Esophagus muscularis mucosa (tissue), 4 donors: ENCODE measurements around the gene TSPAN11. TPM values are rescaled to one million over a fixed set of nuclear protein-coding genes. Genes with fewer than 3 reads are reported as not detected.

ENCODE experiments used
- DNase-seq: peaks from one replicate; pipeline ENCODE4 v3.0.0-alpha.2; 2017; ENCODE audit errors: extremely low spot score
- H3K27ac ChIP-seq, 4 donors: fragments of 200-600 bp; sonication (generic); replicated peaks in 1 of 4; 1 replicate in 3 of 4; 2 replicates in 1 of 4; pipeline ENCODE4 v1.5.1; 2016 to 2019; ENCODE audit warnings: mild to moderate bottlenecking in 1 of 4
- H3K27me3 ChIP-seq, 4 donors: fragments of 200-600 bp; sonication (generic); one replicate each; pipeline versions ENCODE4 v1.5.1 to v1.6.0; 2016 to 2019
- H3K36me3 ChIP-seq, 4 donors: fragments of 200-600 bp; sonication (generic); one replicate each; pipeline ENCODE4 v1.5.1; 2016 to 2019
- H3K4me1 ChIP-seq, 4 donors: fragments of 200-600 bp; sonication (generic); one replicate each; pipeline ENCODE4 v1.5.1; 2016 to 2019
- H3K4me3 ChIP-seq, 4 donors: fragments of 200-600 bp; sonication (generic); 1 replicate in 2 of 4; 2 replicates in 2 of 4; pipeline ENCODE4 v1.5.1; 2016 to 2019; ENCODE audit warnings: mild to moderate bottlenecking in 4 of 4, moderate library complexity in 1 of 4
- H3K9me3 ChIP-seq, 4 donors: fragments of 200-600 bp; sonication (generic); 1 replicate in 3 of 4; 2 replicates in 1 of 4; pipeline ENCODE4 v1.5.1; 2016 to 2019
- EP300 ChIP-seq: sonication (generic); formaldehyde crosslinking; IDR thresholded peaks from one replicate; pipeline ENCODE4 v1.6.1; 2017; ENCODE audit warnings: antibody characterized with exemption
- POLR2A ChIP-seq: fragments of 450-650 bp; IDR thresholded peaks from one replicate; pipeline ENCODE4 v1.6.1; 2017; ENCODE audit warnings: antibody characterized with exemption, moderate library complexity, mild to moderate bottlenecking, low read depth
- POLR2AphosphoS5 ChIP-seq, 2 donors: sonication (generic); formaldehyde crosslinking; IDR thresholded peaks; one replicate each; pipeline ENCODE4 v1.6.1; 2017; ENCODE audit warnings: antibody characterized with exemption in 2 of 2
- WGBS: methylation state at CpG from one replicate; pipeline ENCODE4 v1.1.5; 2018; 5-methylcytosine and 5-hydroxymethylcytosine counted together
- intact Hi-C: fragments of 100-400 bp; cut with DNase I; formaldehyde crosslinking; loops from one replicate; pipeline ENCODE4 v1.15.1; 2023
- total RNA-seq, 4 donors: library from RNA; depleted of rRNA; stranded (reverse); fragments of >200 nt; gene quantifications; one replicate each; pipeline versions ENCODE4 v1.1.0 to v1.2.1, GENCODE V29; 2016
- TF ChIP-seq, protein P1 (sequence below), 3 experiments: fragments of 200-600 bp in 2 of 3; fragments of 450-650 bp in 1 of 3; sonication (generic) in 2 of 3; IDR thresholded peaks; one replicate each; pipeline ENCODE4 v1.5.1; 2017 to 2019; ENCODE audit warnings: antibody characterized with exemption in 3 of 3, mild to moderate bottlenecking in 2 of 3, moderate library complexity in 1 of 3

The TSPAN11 gene
- total RNA-seq, 4 donors from 2014 or later = 5.8 to 20.9 (median 12.7) TPM

DNA sequence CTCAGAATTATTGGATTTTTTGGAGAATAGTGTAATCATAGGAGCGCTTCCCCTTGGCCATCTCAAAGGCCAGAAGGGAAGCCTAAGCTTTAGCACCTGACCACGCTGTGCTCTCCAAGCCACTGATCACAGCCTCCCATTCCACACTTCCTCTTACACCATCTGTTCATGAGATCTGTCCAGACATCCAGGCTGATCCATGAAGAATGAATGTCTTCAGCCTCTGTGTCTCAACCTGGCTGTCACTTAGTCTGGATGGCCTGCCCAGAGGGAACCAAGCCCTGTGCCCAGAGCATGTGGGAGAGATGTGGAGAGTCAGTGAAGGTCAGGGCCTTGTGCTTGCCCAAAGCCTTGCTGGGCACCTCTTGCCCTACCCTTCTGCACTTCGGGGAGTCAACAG is 40.5 kb downstream of the TSPAN11 start:
- no peaks in the 10 kb centered on the region for H3K36me3 ChIP-seq
- no peak overlapping the region for H3K4me3 ChIP-seq
- no peak overlapping the region for H3K27ac ChIP-seq
- H3K4me1 ChIP-seq = peaks cover 12 to 14% (median 13%) of the 10 kb centered on the region in 4 donors
- intact Hi-C loops = no loop called here
- peaks cover 0 to 19% (median 0%) of the 10 kb centered on the region in 4 donors for H3K27me3 ChIP-seq
- H3K9me3 ChIP-seq = no peaks in the 10 kb centered on the region
- WGBS = 96% methylated on average over 2 of the region's 3 CpGs
- no peak for DNase-seq
- TF ChIP-seq, protein P1, sequence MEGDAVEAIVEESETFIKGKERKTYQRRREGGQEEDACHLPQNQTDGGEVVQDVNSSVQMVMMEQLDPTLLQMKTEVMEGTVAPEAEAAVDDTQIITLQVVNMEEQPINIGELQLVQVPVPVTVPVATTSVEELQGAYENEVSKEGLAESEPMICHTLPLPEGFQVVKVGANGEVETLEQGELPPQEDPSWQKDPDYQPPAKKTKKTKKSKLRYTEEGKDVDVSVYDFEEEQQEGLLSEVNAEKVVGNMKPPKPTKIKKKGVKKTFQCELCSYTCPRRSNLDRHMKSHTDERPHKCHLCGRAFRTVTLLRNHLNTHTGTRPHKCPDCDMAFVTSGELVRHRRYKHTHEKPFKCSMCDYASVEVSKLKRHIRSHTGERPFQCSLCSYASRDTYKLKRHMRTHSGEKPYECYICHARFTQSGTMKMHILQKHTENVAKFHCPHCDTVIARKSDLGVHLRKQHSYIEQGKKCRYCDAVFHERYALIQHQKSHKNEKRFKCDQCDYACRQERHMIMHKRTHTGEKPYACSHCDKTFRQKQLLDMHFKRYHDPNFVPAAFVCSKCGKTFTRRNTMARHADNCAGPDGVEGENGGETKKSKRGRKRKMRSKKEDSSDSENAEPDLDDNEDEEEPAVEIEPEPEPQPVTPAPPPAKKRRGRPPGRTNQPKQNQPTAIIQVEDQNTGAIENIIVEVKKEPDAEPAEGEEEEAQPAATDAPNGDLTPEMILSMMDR (IDR thresholded peaks at IDR 0.05) = no peak
- TF ChIP-seq EP300 (no peak), POLR2AphosphoS5 (IDR thresholded peaks at IDR 0.05) (no peak), POLR2A (no peak)

DNA sequence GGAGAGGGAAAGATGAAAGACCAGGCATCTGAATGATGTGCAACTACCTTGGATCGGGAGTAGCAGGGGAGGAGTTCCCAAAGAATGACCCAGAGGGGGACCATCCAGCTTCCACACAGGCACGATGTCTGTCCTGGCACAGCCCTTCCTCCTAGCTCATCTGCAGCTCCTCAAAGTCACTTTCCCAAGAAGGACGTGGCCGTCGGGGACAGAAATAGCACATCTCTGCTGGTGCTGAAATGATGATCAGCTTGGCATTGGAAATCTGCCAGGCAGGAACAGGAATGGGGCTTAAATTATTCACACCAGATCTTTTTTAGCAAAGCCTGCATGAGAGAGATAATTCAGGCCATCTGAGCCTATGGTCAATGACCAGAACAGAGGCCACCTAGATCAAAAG is 41.7 kb downstream of the TSPAN11 start:
- no peak overlapping the region for H3K27ac ChIP-seq
- no peak overlapping the region for H3K4me3 ChIP-seq
- no peak for TF ChIP-seq POLR2A
- no peak for TF ChIP-seq POLR2AphosphoS5 (IDR thresholded peaks at IDR 0.05)
- no peak for TF ChIP-seq EP300
- TF ChIP-seq, protein P1 (IDR thresholded peaks at IDR 0.05) = no peak
- H3K9me3 ChIP-seq = no peaks in the 10 kb centered on the region
- WGBS = 69% methylated on average over 5 of the region's 5 CpGs
- intact Hi-C loops = no loop called here
- no peak for DNase-seq
- H3K4me1 ChIP-seq = peaks cover 12 to 14% (median 13%) of the 10 kb centered on the region in 4 donors
- H3K36me3 ChIP-seq = no peaks in the 10 kb centered on the region
- peaks cover 0 to 21% (median 0%) of the 10 kb centered on the region in 4 donors for H3K27me3 ChIP-seq

DNA sequence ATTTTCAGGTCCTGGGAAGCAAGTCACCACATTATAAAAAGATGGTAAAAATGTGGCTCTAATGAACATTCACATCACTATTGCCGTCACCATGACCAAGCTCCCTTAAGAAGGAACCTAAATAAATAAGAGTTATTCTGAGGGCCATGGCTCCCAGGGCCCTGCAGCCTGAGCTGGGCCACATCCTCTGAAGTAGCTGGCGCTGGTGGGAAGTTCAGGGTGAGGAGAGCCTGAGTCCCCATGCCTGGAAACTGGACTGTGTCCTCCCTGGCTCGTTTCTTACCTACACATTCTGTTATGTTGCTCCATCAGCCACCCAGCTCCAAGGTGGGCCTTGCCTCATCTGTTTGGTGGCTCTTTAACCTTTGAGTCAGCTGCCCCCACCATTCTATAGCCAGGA is 42.5 kb downstream of the TSPAN11 start:
- no peaks in the 10 kb centered on the region for H3K9me3 ChIP-seq
- peaks cover 12 to 14% (median 13%) of the 10 kb centered on the region in 4 donors for H3K4me1 ChIP-seq
- no peak for DNase-seq
- no peak overlapping the region for H3K27ac ChIP-seq
- H3K4me3 ChIP-seq = no peak overlapping the region
- TF ChIP-seq POLR2A (no peak), POLR2AphosphoS5 (IDR thresholded peaks at IDR 0.05) (no peak), EP300 (no peak)
- 90% methylated on average over 3 of the region's 3 CpGs for WGBS
- H3K36me3 ChIP-seq = no peaks in the 10 kb centered on the region
- intact Hi-C loops = no loop called here
- H3K27me3 ChIP-seq = peaks cover 0 to 18% (median 0%) of the 10 kb centered on the region in 4 donors

DNA sequence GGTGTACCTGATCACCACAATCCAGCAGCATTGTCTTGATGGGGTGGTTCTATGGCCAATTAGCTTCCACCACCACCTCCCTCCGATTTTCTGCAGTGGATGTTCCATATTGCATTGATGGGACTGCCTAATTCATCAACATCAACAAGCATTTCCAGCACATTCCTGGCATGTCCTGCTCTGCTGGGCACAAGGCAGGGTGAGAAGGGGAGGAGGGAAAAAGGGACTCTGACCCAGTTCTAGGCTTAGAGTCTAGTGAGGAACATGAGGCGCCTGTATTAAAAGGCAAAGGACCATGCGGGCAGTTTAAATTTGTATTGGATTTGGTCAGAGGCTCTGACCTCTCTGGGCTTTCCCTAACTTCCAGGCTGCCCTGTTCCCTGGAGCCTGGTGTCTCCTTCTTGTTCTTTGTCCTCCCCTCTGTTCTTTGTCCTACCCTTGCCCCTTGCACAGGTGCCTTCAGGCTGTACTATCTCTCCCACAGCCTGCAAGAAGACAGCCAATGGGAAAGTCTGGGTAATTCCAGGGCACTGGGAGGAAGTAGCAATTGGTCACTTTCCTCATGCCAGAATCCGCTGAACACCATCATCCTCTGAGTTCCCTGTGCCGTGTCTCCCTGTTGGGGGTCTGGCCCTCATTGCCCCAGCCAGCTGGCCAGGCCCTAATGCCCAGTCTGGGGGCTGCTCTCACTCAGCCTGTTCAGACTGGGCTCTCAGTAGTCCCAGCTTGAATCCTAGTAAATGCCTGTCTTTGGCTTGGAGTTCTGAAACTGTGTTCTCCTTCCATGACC is 43.3 kb downstream of the TSPAN11 start:
- Histone ChIP-seq H3K27me3 (peaks cover 0 to 22% (median 0%) of the 10 kb centered on the region in 4 donors), H3K27ac (no peak overlapping the region), H3K4me1 (peaks cover 12 to 14% (median 13%) of the 10 kb centered on the region in 4 donors), H3K36me3 (no peaks in the 10 kb centered on the region), H3K9me3 (no peaks in the 10 kb centered on the region), H3K4me3 (no peak overlapping the region)
- TF ChIP-seq, protein P1 (IDR thresholded peaks at IDR 0.05) = no peak
- TF ChIP-seq POLR2A (no peak), POLR2AphosphoS5 (IDR thresholded peaks at IDR 0.05) (no peak), EP300 (no peak)
- intact Hi-C loops = no loop called here
- no peak for DNase-seq
- WGBS = 81% methylated on average over 5 of the region's 5 CpGs

DNA sequence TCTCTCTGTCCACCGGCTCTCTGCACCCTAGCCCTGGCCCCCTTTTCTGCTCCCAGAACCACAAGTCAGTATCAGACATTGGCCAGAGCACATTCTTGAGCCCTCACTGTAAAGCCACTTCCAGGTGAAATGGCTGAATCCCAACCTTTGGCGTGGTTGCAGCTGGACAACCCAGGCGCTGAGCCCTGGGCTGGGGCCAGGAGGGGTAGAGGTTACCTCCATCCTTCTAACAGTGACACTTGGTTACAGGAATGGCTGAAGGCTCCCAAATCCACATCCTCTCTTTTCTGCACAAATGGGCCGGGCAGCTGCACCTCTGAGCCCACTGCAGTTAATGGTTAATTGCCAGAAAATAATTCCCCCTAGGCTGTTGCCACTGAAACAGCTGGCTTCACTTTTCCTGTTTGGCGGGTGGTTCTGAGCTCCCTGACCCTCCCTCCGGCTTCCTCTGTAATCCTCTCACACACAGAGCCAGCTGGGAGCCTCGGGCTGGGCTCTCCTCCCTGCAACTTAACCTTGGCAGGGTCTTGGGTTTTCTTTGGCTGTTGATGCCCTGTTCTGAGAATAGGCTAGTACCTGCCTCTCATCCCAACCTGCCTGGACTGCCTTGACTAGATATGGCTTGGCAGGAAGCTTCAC is 44.1 kb downstream of the TSPAN11 start:
- WGBS = 24% methylated on average over 7 of the region's 7 CpGs
- H3K27me3 ChIP-seq = peaks cover 0 to 30% (median 0%) of the 10 kb centered on the region in 4 donors
- no peak overlapping the region for H3K27ac ChIP-seq
- H3K36me3 ChIP-seq = no peaks in the 10 kb centered on the region
- TF ChIP-seq EP300 = no peak
- TF ChIP-seq POLR2A = no peak
- TF ChIP-seq, protein P1 (IDR thresholded peaks at IDR 0.05) = no peak
- TF ChIP-seq POLR2AphosphoS5 (IDR thresholded peaks at IDR 0.05) = no peak
- intact Hi-C loops = no loop called here
- peaks cover 12 to 14% (median 13%) of the 10 kb centered on the region in 4 donors for H3K4me1 ChIP-seq
- DNase-seq = no peak
- H3K4me3 ChIP-seq = no peak overlapping the region
- H3K9me3 ChIP-seq = no peaks in the 10 kb centered on the region
